ENCODE data around the gene FRMD5.

DNA sequence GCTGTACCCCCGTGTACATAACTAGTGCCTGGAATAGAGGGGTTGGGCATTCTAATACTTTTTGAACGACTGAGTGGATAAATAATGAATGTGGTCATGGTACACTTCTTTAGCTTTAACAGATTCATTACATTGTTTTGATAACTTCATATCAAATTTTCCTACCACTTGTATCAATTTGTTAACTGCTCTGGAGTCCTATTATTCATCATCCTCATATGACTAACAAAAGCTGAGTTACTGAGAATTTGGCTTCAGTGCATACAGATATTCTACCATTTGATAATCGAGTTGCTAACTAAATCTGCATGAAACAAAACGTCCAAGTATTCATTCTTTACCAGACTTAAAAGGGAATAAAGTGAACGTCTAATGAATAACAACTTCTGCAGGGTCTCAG is 31.7 kb downstream of the FRMD5 start:
- TF ChIP-seq, protein P1, sequence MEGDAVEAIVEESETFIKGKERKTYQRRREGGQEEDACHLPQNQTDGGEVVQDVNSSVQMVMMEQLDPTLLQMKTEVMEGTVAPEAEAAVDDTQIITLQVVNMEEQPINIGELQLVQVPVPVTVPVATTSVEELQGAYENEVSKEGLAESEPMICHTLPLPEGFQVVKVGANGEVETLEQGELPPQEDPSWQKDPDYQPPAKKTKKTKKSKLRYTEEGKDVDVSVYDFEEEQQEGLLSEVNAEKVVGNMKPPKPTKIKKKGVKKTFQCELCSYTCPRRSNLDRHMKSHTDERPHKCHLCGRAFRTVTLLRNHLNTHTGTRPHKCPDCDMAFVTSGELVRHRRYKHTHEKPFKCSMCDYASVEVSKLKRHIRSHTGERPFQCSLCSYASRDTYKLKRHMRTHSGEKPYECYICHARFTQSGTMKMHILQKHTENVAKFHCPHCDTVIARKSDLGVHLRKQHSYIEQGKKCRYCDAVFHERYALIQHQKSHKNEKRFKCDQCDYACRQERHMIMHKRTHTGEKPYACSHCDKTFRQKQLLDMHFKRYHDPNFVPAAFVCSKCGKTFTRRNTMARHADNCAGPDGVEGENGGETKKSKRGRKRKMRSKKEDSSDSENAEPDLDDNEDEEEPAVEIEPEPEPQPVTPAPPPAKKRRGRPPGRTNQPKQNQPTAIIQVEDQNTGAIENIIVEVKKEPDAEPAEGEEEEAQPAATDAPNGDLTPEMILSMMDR (IDR thresholded peaks at IDR 0.05): no peak
- TF ChIP-seq POLR2A (IDR thresholded peaks at IDR 0.05): no peak
